Keratinocyte (primary cell): ENCODE measurements around the gene HYAL3. TPM values are rescaled to one million over a fixed set of nuclear protein-coding genes. Genes with fewer than 3 reads are reported as not detected.

Experiments
- DNase-seq: peaks from one replicate; pipeline ENCODE4 v3.0.0-alpha.2; 2011; ENCODE audit warnings: low read depth, missing footprints, low spot score
- FAIRE-seq: peaks from 2 replicates; lab custom pipeline; 2011; peaks lifted over from hg19 to GRCh38; lab: Jason Lieb, UNC
- H2AFZ ChIP-seq: 2 replicates; pipeline ENCODE4 v1.6.0; 2012; ENCODE audit warnings: low read length, control low read depth, inconsistent platforms; ENCODE audit not compliant: control insufficient read depth
- H3K27ac ChIP-seq: 2 replicates; pipeline ENCODE4 v1.5.1; 2011; ENCODE audit warnings: low read length; ENCODE audit not compliant: control insufficient read depth, insufficient read depth
- H3K27me3 ChIP-seq: 3 replicates; pipeline ENCODE4 v1.6.0; 2011; ENCODE audit warnings: low read length; ENCODE audit not compliant: control insufficient read depth, insufficient read depth; ENCODE audit errors: extremely low read depth
- H3K36me3 ChIP-seq, 2 experiments: 2 replicates in 1 of 2; 3 replicates in 1 of 2; pipeline ENCODE4 v1.5.1; 2011; ENCODE audit warnings: low read length in 2 of 2, mild to moderate bottlenecking in 1 of 2; ENCODE audit not compliant: control insufficient read depth in 2 of 2, insufficient read depth in 2 of 2; ENCODE audit errors: extremely low read depth in 1 of 2
- H3K4me1 ChIP-seq: 3 replicates; pipeline ENCODE4 v1.5.1; 2011; ENCODE audit warnings: low read length; ENCODE audit not compliant: control insufficient read depth, insufficient read depth; ENCODE audit errors: extremely low read depth
- H3K4me2 ChIP-seq: 3 replicates; pipeline ENCODE4 v1.6.0; 2011; ENCODE audit warnings: low read depth, low read length; ENCODE audit not compliant: control insufficient read depth, insufficient read depth; ENCODE audit errors: extremely low read depth
- H3K4me3 ChIP-seq, 3 experiments: fragments of 200-600 bp in 1 of 3; sonication (generic) in 1 of 3; 2 replicates in 2 of 3; 3 replicates in 1 of 3; pipeline ENCODE4 v1.5.1; 2011 to 2016; ENCODE audit warnings: low read length in 3 of 3, mild to moderate bottlenecking in 3 of 3, control low read depth in 2 of 3, inconsistent platforms in 1 of 3, low read depth in 1 of 3, mixed read lengths in 1 of 3, mixed run types in 1 of 3, moderate library complexity in 1 of 3; ENCODE audit not compliant: control insufficient read depth in 2 of 3, insufficient read depth in 2 of 3; ENCODE audit errors: extremely low read depth in 1 of 3
- H3K79me2 ChIP-seq: 2 replicates; pipeline ENCODE4 v1.6.0; 2012; ENCODE audit warnings: low read length; ENCODE audit not compliant: control insufficient read depth, insufficient read depth
- H3K9ac ChIP-seq: 3 replicates; pipeline ENCODE4 v1.6.0; 2011; ENCODE audit warnings: low read length; ENCODE audit not compliant: control insufficient read depth, insufficient read depth; ENCODE audit errors: extremely low read depth
- H3K9me1 ChIP-seq: 3 replicates; pipeline ENCODE4 v1.6.0; 2011; ENCODE audit warnings: low read length; ENCODE audit not compliant: control insufficient read depth, insufficient read depth; ENCODE audit errors: extremely low read depth
- H3K9me3 ChIP-seq: 2 replicates; pipeline ENCODE4 v1.5.1; 2012; ENCODE audit warnings: low read depth, low read length; ENCODE audit not compliant: control insufficient read depth
- H4K20me1 ChIP-seq: 3 replicates; pipeline ENCODE4 v1.6.0; 2011; ENCODE audit warnings: low read length; ENCODE audit not compliant: control insufficient read depth, insufficient read depth; ENCODE audit errors: extremely low read depth
- EZH2 ChIP-seq: IDR thresholded peaks from one replicate; pipeline ENCODE4 v1.6.1; 2012; ENCODE audit warnings: inconsistent platforms, mild to moderate bottlenecking, low read length, moderate library complexity
- dilution Hi-C: fragments of 300-500 bp; cut with MboI; formaldehyde crosslinking; loops from one replicate; pipeline ENCODE4 v1.7.0; 2020; ENCODE audit warnings: low sequenced_read_pairs; ENCODE audit not compliant: extremely low pct_ligation_motif_present
- polyA plus RNA-seq, 5 experiments: library from polyadenylated mRNA; depleted of rRNA in 3 of 5; stranded (reverse) in 3 of 5; stranded (forward) in 1 of 5; unstranded in 1 of 5; fragments of >200 nt; gene quantifications; 1 replicate in 1 of 5; 2 replicates in 3 of 5; 3 replicates in 1 of 5; pipeline versions ENCODE4 v1.2.1 to v1.2.3, GENCODE V29; 2011 to 2012; ENCODE audit warnings: missing spikeins in 2 of 5, low read depth in 1 of 5, low replicate concordance in 1 of 5
- TF ChIP-seq, protein P1 (sequence below), 3 experiments: IDR thresholded peaks in 1 of 3; conservative IDR thresholded peaks in 1 of 3; optimal IDR thresholded peaks in 1 of 3; 2 replicates in 2 of 3; 3 replicates in 1 of 3; pipeline versions ENCODE3 to v1.5.1; 2011; ENCODE audit warnings: low read length in 3 of 3, mild to moderate bottlenecking in 3 of 3, moderate library complexity in 2 of 3, control low read depth in 1 of 3, inconsistent platforms in 1 of 3; ENCODE audit not compliant: insufficient read depth in 2 of 3; ENCODE audit errors: extremely low read depth in 1 of 3

Gene HYAL3
- polyA plus RNA-seq, 1 donor (not counting 4 experiments of a cell fraction or from before 2014, with no cell fraction given): 6.6 TPM

DNA sequence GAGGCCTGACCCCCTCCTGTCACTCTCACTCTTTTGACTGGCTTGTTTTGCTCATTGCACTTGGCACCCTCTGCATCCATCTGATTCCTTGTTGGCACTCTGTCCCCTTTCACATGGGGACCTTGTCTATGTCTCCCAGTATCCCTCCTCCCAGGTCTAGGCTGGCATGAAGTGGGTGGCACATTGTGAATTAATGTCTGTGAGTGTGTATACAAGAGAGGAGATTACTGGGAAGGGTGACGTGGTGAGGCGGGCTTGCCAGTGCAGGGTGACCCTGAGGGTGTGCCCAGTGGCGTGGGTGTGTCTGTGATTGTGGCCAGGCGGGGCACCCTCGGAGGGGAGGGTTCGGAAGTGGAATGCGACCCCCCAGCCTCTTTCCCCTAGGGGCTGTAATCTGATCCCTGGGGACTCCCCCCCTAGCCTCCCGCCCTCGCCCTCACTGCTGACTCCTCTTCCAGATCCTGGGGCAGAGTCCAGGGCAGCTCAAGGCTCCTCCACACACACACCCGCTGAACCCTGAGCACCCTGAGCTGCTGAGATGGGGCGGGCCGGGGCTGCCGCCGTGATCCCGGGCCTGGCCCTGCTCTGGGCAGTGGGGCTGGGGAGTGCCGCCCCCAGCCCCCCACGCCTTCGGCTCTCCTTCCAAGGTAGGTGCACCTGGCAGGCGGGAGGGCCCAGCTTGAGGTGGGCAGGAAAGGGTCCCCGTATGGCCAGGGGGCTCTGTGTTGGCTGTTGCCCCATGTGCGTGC lies 30.3 kb downstream of the HYAL3 start, which contains the start of gene SEMA3B:
TSS of gene SEMA3B (plus strand) at position 445 of the 749 bp plus-strand sequence. CDS start at position 539, 94 bp downstream.
- TF ChIP-seq, protein P1, sequence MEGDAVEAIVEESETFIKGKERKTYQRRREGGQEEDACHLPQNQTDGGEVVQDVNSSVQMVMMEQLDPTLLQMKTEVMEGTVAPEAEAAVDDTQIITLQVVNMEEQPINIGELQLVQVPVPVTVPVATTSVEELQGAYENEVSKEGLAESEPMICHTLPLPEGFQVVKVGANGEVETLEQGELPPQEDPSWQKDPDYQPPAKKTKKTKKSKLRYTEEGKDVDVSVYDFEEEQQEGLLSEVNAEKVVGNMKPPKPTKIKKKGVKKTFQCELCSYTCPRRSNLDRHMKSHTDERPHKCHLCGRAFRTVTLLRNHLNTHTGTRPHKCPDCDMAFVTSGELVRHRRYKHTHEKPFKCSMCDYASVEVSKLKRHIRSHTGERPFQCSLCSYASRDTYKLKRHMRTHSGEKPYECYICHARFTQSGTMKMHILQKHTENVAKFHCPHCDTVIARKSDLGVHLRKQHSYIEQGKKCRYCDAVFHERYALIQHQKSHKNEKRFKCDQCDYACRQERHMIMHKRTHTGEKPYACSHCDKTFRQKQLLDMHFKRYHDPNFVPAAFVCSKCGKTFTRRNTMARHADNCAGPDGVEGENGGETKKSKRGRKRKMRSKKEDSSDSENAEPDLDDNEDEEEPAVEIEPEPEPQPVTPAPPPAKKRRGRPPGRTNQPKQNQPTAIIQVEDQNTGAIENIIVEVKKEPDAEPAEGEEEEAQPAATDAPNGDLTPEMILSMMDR (optimal IDR thresholded peaks at IDR 0.05 in 1 of 3, IDR thresholded peaks at IDR 0.05 in 1 of 3, conservative IDR thresholded peaks at IDR 0.05 in 1 of 3; ENCODE audit: extremely low read depth in 1 of 3, insufficient read depth in 2 of 3, low read length in 3 of 3): no peak
- TF ChIP-seq EZH2: no peak
- Histone ChIP-seq H3K9ac (no peak within 1 kb of the TSS), H3K27me3 (peaks cover 13% of the 10 kb centered on the region), H2AFZ (no peak within 1 kb of the TSS), H3K4me1 (peaks cover 37% of the 10 kb centered on the region), H3K4me3 (no peak within 1 kb of the TSS), H3K9me3 (no peaks in the 10 kb centered on the region), H3K36me3 (no peaks in the 10 kb centered on the region), H3K4me2 (peak within 1 kb of the TSS; percentile 59), H3K27ac (no peak within 1 kb of the TSS), H4K20me1 (no peaks in the 10 kb centered on the region), H3K79me2 (no peaks in the 10 kb centered on the region), H3K9me1 (peaks cover 2% of the 10 kb centered on the region)
- dilution Hi-C loops: no loop called here
- FAIRE-seq: peak; percentile 41
- no peak for DNase-seq

DNA sequence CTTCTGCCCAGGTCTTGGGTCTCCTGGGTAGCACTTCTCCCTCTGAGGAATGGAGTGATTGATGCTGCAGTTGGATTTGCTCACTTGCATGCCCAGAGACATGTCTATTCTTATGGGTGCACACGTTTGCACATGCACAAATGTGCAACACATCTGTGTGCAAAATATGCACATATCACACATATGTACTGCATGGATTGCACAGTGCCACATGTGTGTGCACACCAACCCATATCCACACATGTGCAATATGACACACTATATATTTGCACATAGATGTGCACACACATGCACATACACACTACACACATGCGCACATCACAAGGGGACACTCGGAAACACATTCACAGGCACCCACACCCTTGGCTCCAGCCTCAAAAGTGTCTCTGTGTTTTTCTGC lies 30.9 kb downstream of the HYAL3 start:
- Histone ChIP-seq H3K27ac (no peak overlapping the region), H3K9me3 (no peaks in the 10 kb centered on the region), H3K4me3 (no peak overlapping the region), H3K4me1 (peaks cover 36% of the 10 kb centered on the region), H4K20me1 (no peaks in the 10 kb centered on the region), H3K4me2 (no peak overlapping the region), H3K36me3 (no peaks in the 10 kb centered on the region), H3K27me3 (peaks cover 7% of the 10 kb centered on the region), H3K9ac (no peak overlapping the region), H3K79me2 (no peaks in the 10 kb centered on the region), H3K9me1 (peaks cover 2% of the 10 kb centered on the region), H2AFZ (no peak overlapping the region)
- DNase-seq (no peak), FAIRE-seq (no peak)
- no peak for TF ChIP-seq EZH2
- TF ChIP-seq, protein P1 (optimal IDR thresholded peaks at IDR 0.05 in 1 of 3, IDR thresholded peaks at IDR 0.05 in 1 of 3, conservative IDR thresholded peaks at IDR 0.05 in 1 of 3; ENCODE audit: extremely low read depth in 1 of 3, insufficient read depth in 2 of 3, low read length in 3 of 3): no peak
- dilution Hi-C loops: no loop called here
